ENCODE measurements around the gene MRPL2.

MRPL2 gene

GRCh38 chr6:43059168-43060033 is at the start of gene MRPL2, which contains the start of gene KLC4:
Gene MRPL2, minus strand, starts transcription at chr6:43059434. Its CDS starts 53 bp downstream, at chr6:43059381.
Gene KLC4, plus strand, starts transcription at chr6:43059631. Its CDS starts 1,705 bp downstream, at chr6:43061336.
- in situ Hi-C loops (cut with HindIII; ENCODE audit: low pct_unique_long_range_greater_than_20kb, low sequenced_read_pairs), result no loop called here
- DNase-seq (ENCODE audit: low read depth in 1 of 2, low spot score in 1 of 2), result peak; percentile 99
- TF ChIP-seq JUND (IDR thresholded peaks at IDR 0.05; ENCODE audit: low read depth), result no peak

DNA sequence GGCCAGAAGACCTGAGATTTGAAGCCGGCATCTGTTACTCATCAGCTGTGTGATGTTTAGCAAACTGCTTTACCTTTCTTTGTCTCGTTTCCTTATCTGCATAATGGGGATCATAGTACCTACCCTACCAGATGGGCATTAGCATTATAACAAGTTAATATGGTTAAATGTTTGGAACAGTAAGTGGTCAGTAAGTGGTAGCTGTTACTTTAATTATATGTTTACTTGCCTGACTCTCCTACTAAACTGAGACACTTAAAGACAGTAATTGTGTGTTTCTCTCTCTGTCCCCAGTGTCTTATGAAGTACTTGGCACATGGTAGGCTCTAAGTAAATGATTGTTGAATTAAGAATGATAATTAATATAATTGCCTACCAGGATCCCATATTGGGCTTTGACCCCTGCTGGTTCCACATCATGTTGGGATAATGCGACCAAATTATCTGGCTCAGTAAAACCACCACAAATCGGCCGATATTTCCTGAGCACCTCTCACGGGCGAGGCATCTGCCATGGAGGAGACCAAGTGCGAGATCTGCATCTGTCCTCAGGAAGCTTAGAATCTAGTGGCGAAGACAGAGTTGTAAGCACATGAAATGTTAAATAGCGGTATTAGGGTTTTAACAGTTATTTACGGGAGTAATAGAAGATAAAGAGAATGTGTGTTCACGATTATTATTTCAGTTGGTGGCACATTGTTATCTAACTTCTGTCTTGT is 48.3 kb upstream of the MRPL2 start:
- no peak for TF ChIP-seq JUND (IDR thresholded peaks at IDR 0.05; ENCODE audit: low read depth)
- in situ Hi-C loops (cut with HindIII; ENCODE audit: low pct_unique_long_range_greater_than_20kb, low sequenced_read_pairs), result no loop called here
- no peak for DNase-seq (ENCODE audit: low read depth in 1 of 2, low spot score in 1 of 2)

DNA sequence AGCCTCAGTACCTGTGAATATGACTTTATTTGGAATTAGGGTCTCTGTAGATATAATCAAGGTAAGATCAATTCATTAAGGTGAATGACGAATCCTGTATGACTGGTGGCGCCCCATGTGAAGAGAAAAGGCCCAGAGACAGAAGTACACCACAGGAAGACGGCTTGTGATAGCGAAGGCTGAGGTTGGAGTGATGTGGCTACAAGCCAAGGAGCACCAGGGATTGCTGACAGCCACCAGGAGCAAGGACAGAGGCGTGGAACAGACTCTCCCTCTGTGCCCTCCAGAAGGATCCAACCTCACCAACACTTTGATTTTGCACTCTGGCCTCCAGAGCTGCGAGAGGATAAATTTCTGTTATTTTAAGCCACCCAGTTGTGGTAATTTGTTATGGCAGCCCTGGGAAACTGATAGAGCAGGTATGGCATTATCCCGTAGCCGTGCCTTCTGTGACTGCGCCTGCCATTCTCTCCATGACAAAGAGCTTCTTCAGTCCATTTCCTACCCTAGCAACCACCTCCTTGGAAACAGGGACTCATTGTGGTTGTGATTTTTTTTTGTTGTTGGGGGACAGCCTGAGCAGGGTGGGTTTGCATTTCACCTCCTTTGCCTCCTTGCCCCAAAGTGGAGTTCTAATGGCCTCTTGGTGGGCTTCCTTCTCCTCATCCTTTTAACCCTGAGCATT is 46.4 kb upstream of the MRPL2 start:
- no peak for DNase-seq (ENCODE audit: low read depth in 1 of 2, low spot score in 1 of 2)
- in situ Hi-C loops (cut with HindIII; ENCODE audit: low pct_unique_long_range_greater_than_20kb, low sequenced_read_pairs), result no loop called here
- TF ChIP-seq JUND (IDR thresholded peaks at IDR 0.05; ENCODE audit: low read depth), result no peak

DNA sequence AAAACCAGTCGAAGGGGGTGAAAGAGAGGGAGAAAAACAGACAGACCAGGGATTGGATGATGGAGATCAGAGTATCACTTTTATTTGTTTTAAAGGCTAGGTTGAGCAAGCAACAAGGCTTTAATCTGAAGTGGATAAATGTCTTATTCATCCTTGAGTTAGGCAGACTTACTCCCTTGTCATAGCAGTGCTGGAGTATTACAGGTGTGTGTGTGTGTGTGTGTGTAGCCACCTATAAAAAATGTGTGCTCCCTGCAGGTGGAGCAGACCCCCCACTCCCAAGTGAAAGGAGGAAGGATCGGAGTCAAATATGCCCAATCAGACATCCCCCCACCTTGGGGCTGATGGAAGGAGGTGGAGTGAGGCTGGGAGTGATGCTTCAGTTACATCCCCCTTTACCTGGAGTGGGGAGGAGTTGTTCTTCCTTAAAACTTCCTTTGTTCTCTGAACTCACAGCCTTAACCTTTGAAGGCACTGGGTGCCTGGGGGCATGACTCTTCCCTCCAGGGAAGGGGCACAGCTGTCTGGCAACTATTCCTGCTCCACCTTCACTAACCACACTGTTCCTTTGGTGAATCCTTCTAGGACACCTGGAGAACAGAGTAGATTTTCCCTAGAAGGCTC is 44.1 kb upstream of the MRPL2 start:
- no peak for DNase-seq (ENCODE audit: low read depth in 1 of 2, low spot score in 1 of 2)
- no peak for TF ChIP-seq JUND (IDR thresholded peaks at IDR 0.05; ENCODE audit: low read depth)
- in situ Hi-C loops (cut with HindIII; ENCODE audit: low pct_unique_long_range_greater_than_20kb, low sequenced_read_pairs), result no loop called here

DNA sequence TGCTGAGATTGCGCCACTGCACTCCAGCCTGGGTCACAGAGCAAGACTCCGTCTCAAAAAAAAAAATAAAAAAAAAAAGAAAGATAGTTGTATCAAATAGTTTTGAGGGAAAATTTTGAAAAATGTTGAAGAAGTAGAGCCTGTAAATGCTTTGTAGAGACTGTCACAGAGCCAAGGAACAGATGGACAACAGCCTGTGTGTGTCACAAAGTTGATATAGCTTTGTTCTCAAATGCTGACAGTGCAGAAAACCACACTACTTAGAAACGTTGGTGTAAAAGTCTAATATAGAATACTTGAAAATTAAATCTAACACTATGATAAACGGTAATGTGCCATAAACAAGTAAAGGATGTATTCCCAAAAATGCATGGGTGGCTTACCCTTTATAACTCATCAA is 42.3 kb upstream of the MRPL2 start:
- in situ Hi-C loops (cut with HindIII; ENCODE audit: low pct_unique_long_range_greater_than_20kb, low sequenced_read_pairs), result no loop called here
- no peak for TF ChIP-seq JUND (IDR thresholded peaks at IDR 0.05; ENCODE audit: low read depth)
- DNase-seq (ENCODE audit: low read depth in 1 of 2, low spot score in 1 of 2), result no peak

DNA sequence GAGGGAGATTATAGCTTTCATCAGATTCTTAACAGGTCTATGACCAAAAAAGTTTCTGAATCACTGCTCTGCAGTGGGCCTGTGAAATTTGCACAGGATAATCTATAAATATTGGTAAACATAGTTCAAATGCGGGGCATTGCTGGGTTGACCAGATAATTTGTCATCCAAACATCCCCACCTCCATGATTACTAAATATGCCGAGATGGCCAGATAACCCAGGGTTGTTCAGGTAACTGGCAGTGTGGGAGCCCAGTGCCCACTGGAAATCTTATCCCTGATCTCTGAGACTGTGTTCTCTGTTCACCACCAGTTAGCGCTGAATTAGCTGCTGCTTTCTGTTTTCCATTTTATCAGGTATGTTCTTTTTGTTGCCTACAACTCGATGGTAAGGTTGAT is 38.3 kb upstream of the MRPL2 start:
- DNase-seq (ENCODE audit: low read depth in 1 of 2, low spot score in 1 of 2), result peak in 1 of 2 experiments; percentile 61
- in situ Hi-C loops (cut with HindIII; ENCODE audit: low pct_unique_long_range_greater_than_20kb, low sequenced_read_pairs), result no loop called here
- no peak for TF ChIP-seq JUND (IDR thresholded peaks at IDR 0.05; ENCODE audit: low read depth)

GRCh38 chr6:43097098-43097489 is 37.9 kb upstream of the MRPL2 start:
- no peak for TF ChIP-seq JUND (IDR thresholded peaks at IDR 0.05; ENCODE audit: low read depth)
- in situ Hi-C loops (cut with HindIII; ENCODE audit: low pct_unique_long_range_greater_than_20kb, low sequenced_read_pairs), result no loop called here
- DNase-seq (ENCODE audit: low read depth in 1 of 2, low spot score in 1 of 2), result peak in 1 of 2 experiments; percentile 48

GRCh38 chr6:43096451-43097097 is 37.3 kb upstream of the MRPL2 start:
- peak; percentile 71 for TF ChIP-seq JUND (IDR thresholded peaks at IDR 0.05; ENCODE audit: low read depth)
- in situ Hi-C loops (cut with HindIII; ENCODE audit: low pct_unique_long_range_greater_than_20kb, low sequenced_read_pairs), result no loop called here
- peak; percentile 64 to 96 for DNase-seq (ENCODE audit: low read depth in 1 of 2, low spot score in 1 of 2)

- TF ChIP-seq JUND (IDR thresholded peaks at IDR 0.05; ENCODE audit: low read depth), result no peak
- DNase-seq (ENCODE audit: low read depth in 1 of 2, low spot score in 1 of 2), result no peak
- in situ Hi-C loops (cut with HindIII; ENCODE audit: low pct_unique_long_range_greater_than_20kb, low sequenced_read_pairs), result no loop called here
Observed at GRCh38 chr6:43095939-43096338, 36.7 kb upstream of the MRPL2 start.

GRCh38 chr6:43093436-43094289 is 34.4 kb upstream of the MRPL2 start:
- DNase-seq (ENCODE audit: low read depth in 1 of 2, low spot score in 1 of 2), result peak; percentile 45 to 91
- TF ChIP-seq JUND (IDR thresholded peaks at IDR 0.05; ENCODE audit: low read depth), result no peak
- in situ Hi-C loops (cut with HindIII; ENCODE audit: low pct_unique_long_range_greater_than_20kb, low sequenced_read_pairs), result no loop called here

GRCh38 chr6:43092635-43093034 is 33.4 kb upstream of the MRPL2 start:
- TF ChIP-seq JUND (IDR thresholded peaks at IDR 0.05; ENCODE audit: low read depth), result peak; percentile 94
- no peak for DNase-seq (ENCODE audit: low read depth in 1 of 2, low spot score in 1 of 2)
- in situ Hi-C loops (cut with HindIII; ENCODE audit: low pct_unique_long_range_greater_than_20kb, low sequenced_read_pairs), result no loop called here

Measured in T47D (cell line).